BLaER1 treated with 17β-estradiol and CSF1 and Interleukin-3, amounts not matched to agents 10 nM and 100 nM (cell line): ENCODE results near the gene TRAFD1.
A peak's percentile ranks its signal among the peaks of the same experiment; 100 is the strongest.

ENCODE experiments used
- H3K27ac ChIP-seq, 11 experiments: shearing (Covaris generic); formaldehyde crosslinking; 2 replicates each; pipeline ENCODE4 v1.8.1; 2022
- H3K27me3 ChIP-seq, 11 experiments: shearing (Covaris generic); formaldehyde crosslinking; 2 replicates each; pipeline ENCODE4 v1.8.1; 2022
- H3K36me3 ChIP-seq, 11 experiments: shearing (Covaris generic); formaldehyde crosslinking; 2 replicates each; pipeline ENCODE4 v1.8.1; 2022
- H3K4me1 ChIP-seq, 10 experiments: shearing (Covaris generic); formaldehyde crosslinking; 2 replicates each; pipeline ENCODE4 v1.8.1; 2022
- H3K4me2 ChIP-seq, 11 experiments: shearing (Covaris generic); formaldehyde crosslinking; 2 replicates each; pipeline ENCODE4 v1.8.1; 2022
- H3K4me3 ChIP-seq, 10 experiments: shearing (Covaris generic); formaldehyde crosslinking; 2 replicates each; pipeline ENCODE4 v1.8.1; 2022
- H3K9ac ChIP-seq, 11 experiments: shearing (Covaris generic); formaldehyde crosslinking; 2 replicates each; pipeline ENCODE4 v1.8.1; 2022
- H3K9me3 ChIP-seq, 11 experiments: shearing (Covaris generic); formaldehyde crosslinking; replicated peaks in 1 of 11; 2 replicates each; pipeline ENCODE4 v1.8.1; 2022
- H4K20me1 ChIP-seq, 11 experiments: shearing (Covaris generic); formaldehyde crosslinking; 2 replicates each; pipeline ENCODE4 v1.8.1; 2022
- Cebpa-rat ChIP-seq, 11 experiments: shearing (Covaris generic); IDR thresholded peaks; 2 replicates each; pipeline ENCODE4 v1.8.1; 2022

The TRAFD1 gene

GRCh38 chr12:112167718-112168525 lies 42.6 kb downstream of the TRAFD1 start:
- no peak overlapping the region for H3K4me3 ChIP-seq
- H3K36me3 ChIP-seq, result peaks cover 35 to 84% (median 60%) of the 10 kb centered on the region in 11 experiments; a peak in 21 of 22 replicates
- 0 out of 22 replicates have a peak overlapping the region, but pooled peaks of 1 of the 11 experiments have one; percentile 42 for H3K27ac ChIP-seq
- TF ChIP-seq Cebpa-rat (IDR thresholded peaks at IDR 0.05), result no peak
- H3K4me1 ChIP-seq, result peaks cover 0 to 26% (median 22%) of the 10 kb centered on the region in 10 experiments; a peak in 18 of 20 replicates
- no peaks in the 10 kb centered on the region for H3K9me3 ChIP-seq
- no peak overlapping the region for H3K9ac ChIP-seq
- H3K4me2 ChIP-seq, result no peak overlapping the region
- H3K27me3 ChIP-seq, result no peaks in the 10 kb centered on the region
- H4K20me1 ChIP-seq, result peaks cover 0 to 22% (median 0%) of the 10 kb centered on the region in 11 experiments; a peak in 3 of 22 replicates

- Histone ChIP-seq H3K4me3 (no peak overlapping the region), H3K4me1 (peaks cover 0 to 26% (median 22%) of the 10 kb centered on the region in 10 experiments; a peak in 18 of 20 replicates), H3K36me3 (peaks cover 32 to 81% (median 55%) of the 10 kb centered on the region in 11 experiments; a peak in 21 of 22 replicates), H3K9ac (peak overlapping the region in 2 of 11 experiments; percentile 7 to 47; a peak in 3 of 22 replicates), H4K20me1 (peaks cover 0 to 16% (median 0%) of the 10 kb centered on the region in 11 experiments; a peak in 3 of 22 replicates), H3K9me3 (no peaks in the 10 kb centered on the region), H3K4me2 (peak overlapping the region in 4 of 11 experiments; percentile 32 to 44 (median 38); a peak in 3 of 22 replicates), H3K27ac (peak overlapping the region in 4 of 11 experiments; percentile 16 to 48 (median 37); a peak in 6 of 22 replicates), H3K27me3 (no peaks in the 10 kb centered on the region)
- no peak for TF ChIP-seq Cebpa-rat (IDR thresholded peaks at IDR 0.05)
Observed at GRCh38 chr12:112168561-112168971, 43.2 kb downstream of the TRAFD1 start.

DNA sequence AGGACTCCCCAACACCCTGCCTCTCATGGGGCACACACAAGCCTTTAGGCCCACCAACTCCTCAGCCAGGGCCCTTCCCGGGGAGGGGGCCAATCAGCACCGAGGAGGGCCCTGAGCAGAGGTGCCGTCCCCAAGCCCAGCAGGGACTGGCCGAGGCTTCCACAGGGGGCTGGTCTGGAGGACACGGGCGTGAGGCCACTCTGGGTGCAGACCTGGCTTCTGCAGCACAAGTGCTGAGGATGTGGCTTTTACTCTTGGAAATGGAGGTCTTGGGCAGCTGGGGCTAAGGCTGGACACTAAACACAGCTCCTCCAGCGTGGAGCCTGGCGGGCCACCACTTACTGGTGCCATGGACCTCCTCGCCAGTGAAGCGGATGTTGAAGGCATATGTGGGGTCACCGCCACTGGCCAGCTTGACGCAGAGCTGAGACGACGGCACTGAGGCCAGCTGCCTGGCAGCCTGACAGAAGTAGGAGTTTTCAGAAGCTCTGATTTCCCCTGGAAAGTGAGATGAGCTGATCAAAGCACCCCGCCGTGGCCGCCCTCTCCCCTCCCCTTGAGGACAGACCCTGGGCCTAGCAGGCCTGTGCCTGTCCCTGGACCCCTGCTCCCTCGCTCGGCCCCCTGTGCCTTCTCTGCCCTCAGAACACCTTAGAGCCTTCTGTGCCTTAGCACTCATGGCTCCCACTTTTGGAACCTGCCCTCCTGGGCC lies 44.0 kb downstream of the TRAFD1 start:
- no peak for TF ChIP-seq Cebpa-rat (IDR thresholded peaks at IDR 0.05)
- H3K9me3 ChIP-seq, result no peaks in the 10 kb centered on the region
- H3K36me3 ChIP-seq, result peaks cover 34 to 77% (median 54%) of the 10 kb centered on the region in 11 experiments

GRCh38 chr12:112169966-112170365 lies 44.6 kb downstream of the TRAFD1 start:
- H3K9me3 ChIP-seq, result no peaks in the 10 kb centered on the region
- peak overlapping the region in 9 of 11 experiments; percentile 10 to 32 (median 21); a peak in 7 of 22 replicates for H3K4me2 ChIP-seq
- no peaks in the 10 kb centered on the region for H3K27me3 ChIP-seq
- peak overlapping the region in 8 of 11 experiments; percentile 4 to 43 (median 24); a peak in 9 of 22 replicates for H3K27ac ChIP-seq
- no peak overlapping the region for H3K4me3 ChIP-seq
- peaks cover 0 to 26% (median 22%) of the 10 kb centered on the region in 10 experiments; a peak in 18 of 20 replicates for H3K4me1 ChIP-seq
- H4K20me1 ChIP-seq, result peaks cover 0 to 11% (median 0%) of the 10 kb centered on the region in 11 experiments; a peak in 2 of 22 replicates
- peaks cover 40 to 83% (median 59%) of the 10 kb centered on the region in 11 experiments for H3K36me3 ChIP-seq
- no peak for TF ChIP-seq Cebpa-rat (IDR thresholded peaks at IDR 0.05)
- no peak overlapping the region for H3K9ac ChIP-seq

More for the DNA sequence above, 44.0 kb downstream of the TRAFD1 start:
- Histone ChIP-seq H4K20me1 (peaks cover 0 to 11% (median 0%) of the 10 kb centered on the region in 11 experiments; a peak in 2 of 22 replicates), H3K27me3 (no peaks in the 10 kb centered on the region), H3K9ac (peak overlapping the region in 2 of 11 experiments; percentile 7 to 47; a peak in 4 of 22 replicates), H3K4me2 (peak overlapping the region in 5 of 11 experiments; percentile 32 to 44 (median 36); a peak in 7 of 22 replicates), H3K4me1 (peaks cover 0 to 26% (median 22%) of the 10 kb centered on the region in 10 experiments; a peak in 18 of 20 replicates), H3K27ac (peak overlapping the region in 6 of 11 experiments; percentile 6 to 48 (median 38); a peak in 9 of 22 replicates), H3K4me3 (no peak overlapping the region)

GRCh38 chr12:112170376-112170775 lies 45.0 kb downstream of the TRAFD1 start:
- Histone ChIP-seq H3K36me3 (peaks cover 44 to 87% (median 63%) of the 10 kb centered on the region in 11 experiments), H3K4me3 (no peak overlapping the region), H3K4me1 (peaks cover 0 to 26% (median 22%) of the 10 kb centered on the region in 10 experiments; a peak in 18 of 20 replicates), H4K20me1 (peaks cover 0 to 11% (median 0%) of the 10 kb centered on the region in 11 experiments; a peak in 2 of 22 replicates), H3K4me2 (peak overlapping the region in 9 of 11 experiments; percentile 10 to 32 (median 21); a peak in 7 of 22 replicates), H3K27ac (peak overlapping the region in 6 of 11 experiments; percentile 4 to 43 (median 30); a peak in 8 of 22 replicates), H3K9me3 (no peaks in the 10 kb centered on the region), H3K27me3 (no peaks in the 10 kb centered on the region), H3K9ac (no peak overlapping the region)
- no peak for TF ChIP-seq Cebpa-rat (IDR thresholded peaks at IDR 0.05)

GRCh38 chr12:112170971-112171596 lies 45.7 kb downstream of the TRAFD1 start:
- Histone ChIP-seq H3K36me3 (peaks cover 51 to 92% (median 70%) of the 10 kb centered on the region in 11 experiments), H3K4me1 (peaks cover 0 to 26% (median 22%) of the 10 kb centered on the region in 10 experiments; a peak in 18 of 20 replicates), H3K9ac (peak overlapping the region in 2 of 11 experiments; percentile 9 to 35; a peak in 1 of 22 replicates), H3K4me2 (peak overlapping the region in 3 of 11 experiments; percentile 11 to 19 (median 11); a peak in 2 of 22 replicates), H4K20me1 (peaks cover 0 to 11% (median 0%) of the 10 kb centered on the region in 11 experiments; a peak in 2 of 22 replicates), H3K27ac (peak overlapping the region in 3 of 11 experiments; percentile 3 to 52 (median 42); a peak in 2 of 22 replicates), H3K9me3 (no peaks in the 10 kb centered on the region), H3K27me3 (no peaks in the 10 kb centered on the region), H3K4me3 (no peak overlapping the region)
- TF ChIP-seq Cebpa-rat (IDR thresholded peaks at IDR 0.05), result no peak

GRCh38 chr12:112172556-112173324 lies 47.4 kb downstream of the TRAFD1 start:
- peaks cover 0 to 26% (median 22%) of the 10 kb centered on the region in 10 experiments; a peak in 18 of 20 replicates for H3K4me1 ChIP-seq
- H3K9ac ChIP-seq, result no peak overlapping the region
- H3K27ac ChIP-seq, result no peak overlapping the region
- H3K9me3 ChIP-seq, result no peaks in the 10 kb centered on the region
- TF ChIP-seq Cebpa-rat (IDR thresholded peaks at IDR 0.05), result no peak
- no peaks in the 10 kb centered on the region for H3K27me3 ChIP-seq
- H3K36me3 ChIP-seq, result peaks cover 62 to 98% (median 79%) of the 10 kb centered on the region in 11 experiments
- H3K4me2 ChIP-seq, result no peak overlapping the region
- no peak overlapping the region for H3K4me3 ChIP-seq
- peaks cover 0 to 10% (median 0%) of the 10 kb centered on the region in 11 experiments; a peak in 2 of 22 replicates for H4K20me1 ChIP-seq
